GM12872 (cell line): Measurements from ENCODE around the gene MAMDC4.

Source experiments
- TF ChIP-seq, protein P1 (sequence below): IDR thresholded peaks from 3 replicates; pipeline ENCODE4 v1.5.1; 2011; ENCODE audit warnings: low read depth, mild to moderate bottlenecking, low read length, moderate library complexity; ENCODE audit not compliant: insufficient read depth

Gene MAMDC4

DNA sequence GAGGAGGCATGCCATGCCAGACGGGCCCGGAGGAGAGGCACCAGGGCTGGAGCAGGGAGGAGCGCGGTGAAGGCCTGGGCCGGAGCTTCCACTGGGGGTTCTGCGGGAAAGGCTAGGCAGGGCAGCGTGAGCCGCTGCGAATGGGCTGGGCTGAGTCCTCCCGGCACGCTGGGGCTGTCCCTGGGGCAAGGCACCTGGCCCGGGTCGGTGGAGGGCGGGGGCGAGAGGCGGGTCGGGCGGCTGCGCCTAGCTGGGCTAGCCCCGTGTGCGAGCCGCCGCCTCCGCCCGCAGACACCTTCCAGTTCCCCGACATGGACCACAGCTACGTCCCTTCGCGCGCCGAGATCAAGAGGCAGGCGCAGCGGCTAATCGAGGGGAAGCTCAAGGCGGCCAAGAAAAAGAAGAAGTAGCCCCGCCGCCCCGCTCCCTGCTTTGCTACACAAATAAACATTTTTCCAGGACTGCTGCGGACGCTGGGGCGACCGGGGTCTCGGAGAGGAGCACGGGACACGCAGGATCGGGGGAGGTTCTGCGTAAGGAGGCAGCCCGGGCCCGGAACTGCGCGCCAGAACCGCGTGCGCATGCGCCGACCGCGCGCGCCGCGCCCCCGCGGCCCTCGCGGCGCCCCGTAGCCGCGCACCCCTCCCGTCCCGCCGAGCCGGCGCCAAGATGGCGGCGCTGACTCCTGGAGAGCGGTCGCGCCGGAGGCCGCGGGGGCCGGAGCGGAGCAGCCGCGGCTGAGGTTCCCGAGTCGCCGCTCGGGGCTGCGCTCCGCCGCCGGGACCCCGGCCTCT is 44.7 kb upstream of the MAMDC4 start, which contains the start of gene RABL6:
Gene RABL6, plus strand, starts transcription at position 668 of the 794 bp plus-strand sequence. CDS start 249 bp downstream, outside the sequence.
- TF ChIP-seq, protein P1, sequence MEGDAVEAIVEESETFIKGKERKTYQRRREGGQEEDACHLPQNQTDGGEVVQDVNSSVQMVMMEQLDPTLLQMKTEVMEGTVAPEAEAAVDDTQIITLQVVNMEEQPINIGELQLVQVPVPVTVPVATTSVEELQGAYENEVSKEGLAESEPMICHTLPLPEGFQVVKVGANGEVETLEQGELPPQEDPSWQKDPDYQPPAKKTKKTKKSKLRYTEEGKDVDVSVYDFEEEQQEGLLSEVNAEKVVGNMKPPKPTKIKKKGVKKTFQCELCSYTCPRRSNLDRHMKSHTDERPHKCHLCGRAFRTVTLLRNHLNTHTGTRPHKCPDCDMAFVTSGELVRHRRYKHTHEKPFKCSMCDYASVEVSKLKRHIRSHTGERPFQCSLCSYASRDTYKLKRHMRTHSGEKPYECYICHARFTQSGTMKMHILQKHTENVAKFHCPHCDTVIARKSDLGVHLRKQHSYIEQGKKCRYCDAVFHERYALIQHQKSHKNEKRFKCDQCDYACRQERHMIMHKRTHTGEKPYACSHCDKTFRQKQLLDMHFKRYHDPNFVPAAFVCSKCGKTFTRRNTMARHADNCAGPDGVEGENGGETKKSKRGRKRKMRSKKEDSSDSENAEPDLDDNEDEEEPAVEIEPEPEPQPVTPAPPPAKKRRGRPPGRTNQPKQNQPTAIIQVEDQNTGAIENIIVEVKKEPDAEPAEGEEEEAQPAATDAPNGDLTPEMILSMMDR, result no peak

DNA sequence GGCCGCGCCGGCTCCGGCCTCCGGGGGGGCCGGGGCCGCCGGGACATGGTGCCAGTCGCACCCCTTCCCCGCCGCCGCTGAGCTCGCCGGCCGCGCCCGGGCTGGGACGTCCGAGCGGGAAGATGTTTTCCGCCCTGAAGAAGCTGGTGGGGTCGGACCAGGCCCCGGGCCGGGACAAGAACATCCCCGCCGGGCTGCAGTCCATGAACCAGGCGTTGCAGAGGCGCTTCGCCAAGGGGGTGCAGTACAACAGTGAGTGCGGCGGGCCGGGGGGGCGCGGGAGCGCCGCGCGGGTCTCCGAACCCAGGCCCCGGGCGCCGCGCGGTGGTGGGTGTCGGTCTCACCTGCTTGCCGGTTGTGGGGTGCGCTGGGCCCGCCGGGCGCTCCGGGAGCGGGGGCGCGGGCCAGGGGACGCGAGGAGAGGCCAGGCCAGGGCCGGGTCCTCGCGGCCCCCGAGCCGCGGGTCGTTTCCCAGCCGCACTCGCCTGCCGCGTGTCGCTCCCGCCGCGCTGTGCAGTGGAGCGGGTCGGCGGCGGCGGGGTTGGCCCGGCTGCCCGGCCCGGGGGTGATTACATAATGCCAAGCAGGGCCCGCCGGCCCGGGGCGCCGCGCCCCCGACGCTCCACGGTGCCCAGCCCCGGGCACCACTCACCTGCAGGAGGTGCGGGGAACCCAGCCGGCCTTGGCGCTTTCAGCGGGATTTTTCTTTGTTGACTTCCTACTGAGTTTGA is 43.9 kb upstream of the MAMDC4 start:
- TF ChIP-seq, protein P1, result no peak

DNA sequence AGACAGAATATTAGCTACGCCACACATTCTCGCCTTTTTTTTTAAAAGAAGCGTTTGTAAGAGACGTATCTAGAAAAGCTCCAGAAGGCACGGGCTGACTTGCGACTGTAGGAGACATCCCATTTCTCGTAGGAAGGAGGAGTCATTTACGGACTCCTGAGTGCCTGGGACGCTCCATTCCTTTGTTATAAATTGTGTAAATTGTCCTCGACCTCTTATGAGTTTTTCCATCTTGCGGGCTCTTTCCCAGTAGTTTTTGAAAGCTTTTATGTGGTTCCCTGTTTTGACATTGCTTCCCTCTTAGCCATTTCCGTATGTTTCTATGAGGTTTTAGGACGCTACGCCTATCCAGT is 43.4 kb upstream of the MAMDC4 start:
- TF ChIP-seq, protein P1, result no peak

DNA sequence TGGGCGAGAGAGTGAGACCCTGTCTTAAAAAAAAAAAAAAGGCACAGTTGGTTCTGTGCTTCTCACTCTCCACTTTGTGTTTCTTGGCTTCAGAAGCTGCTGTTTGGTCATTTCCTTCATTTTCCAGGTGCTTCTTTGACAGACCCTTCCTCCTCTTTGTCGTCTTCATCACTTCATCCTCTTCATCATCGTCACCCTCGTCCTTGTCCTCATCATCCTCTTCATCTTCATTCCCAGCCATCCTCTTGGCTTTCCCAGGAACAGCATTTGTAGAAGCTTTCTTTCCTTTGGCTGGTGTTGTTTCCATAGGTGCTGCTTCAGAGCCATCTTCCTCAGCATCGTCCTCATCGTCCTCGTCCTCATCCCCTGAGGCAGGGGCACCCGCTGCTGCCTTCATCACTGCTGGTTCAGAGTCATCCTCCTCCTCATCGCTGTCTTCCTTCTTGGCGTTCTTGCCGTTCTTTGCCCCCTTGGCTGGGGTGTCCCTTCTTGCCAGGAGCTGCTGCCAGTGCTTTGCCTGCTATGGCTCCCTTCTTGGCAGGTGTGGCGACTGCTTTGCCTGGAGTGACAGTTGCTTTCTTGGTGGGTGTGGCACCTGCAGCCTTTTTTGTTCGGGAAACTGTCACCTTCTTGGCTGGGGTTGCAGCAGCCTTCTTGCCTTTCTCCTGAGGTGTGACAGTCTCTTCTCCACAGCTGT is 37.3 kb upstream of the MAMDC4 start:
- TF ChIP-seq, protein P1, result no peak

DNA sequence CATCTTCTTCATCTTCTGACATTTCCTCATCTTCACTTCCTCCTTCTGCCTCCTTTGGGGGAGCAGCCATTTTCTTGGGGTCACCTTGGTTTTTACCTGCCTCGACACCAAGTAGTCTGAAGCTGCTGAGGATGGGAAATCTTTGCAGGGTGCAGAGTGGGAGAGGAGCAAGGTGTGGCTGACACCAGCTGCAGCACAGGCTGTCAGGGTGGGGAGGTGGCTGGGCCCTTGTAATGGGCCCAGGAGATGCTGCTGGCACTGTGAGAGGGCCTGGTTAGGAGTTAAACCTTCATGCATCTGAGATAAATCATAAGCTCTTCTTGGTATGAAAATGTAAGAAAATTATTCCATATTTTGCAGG is 36.7 kb upstream of the MAMDC4 start:
- TF ChIP-seq, protein P1, result no peak

DNA sequence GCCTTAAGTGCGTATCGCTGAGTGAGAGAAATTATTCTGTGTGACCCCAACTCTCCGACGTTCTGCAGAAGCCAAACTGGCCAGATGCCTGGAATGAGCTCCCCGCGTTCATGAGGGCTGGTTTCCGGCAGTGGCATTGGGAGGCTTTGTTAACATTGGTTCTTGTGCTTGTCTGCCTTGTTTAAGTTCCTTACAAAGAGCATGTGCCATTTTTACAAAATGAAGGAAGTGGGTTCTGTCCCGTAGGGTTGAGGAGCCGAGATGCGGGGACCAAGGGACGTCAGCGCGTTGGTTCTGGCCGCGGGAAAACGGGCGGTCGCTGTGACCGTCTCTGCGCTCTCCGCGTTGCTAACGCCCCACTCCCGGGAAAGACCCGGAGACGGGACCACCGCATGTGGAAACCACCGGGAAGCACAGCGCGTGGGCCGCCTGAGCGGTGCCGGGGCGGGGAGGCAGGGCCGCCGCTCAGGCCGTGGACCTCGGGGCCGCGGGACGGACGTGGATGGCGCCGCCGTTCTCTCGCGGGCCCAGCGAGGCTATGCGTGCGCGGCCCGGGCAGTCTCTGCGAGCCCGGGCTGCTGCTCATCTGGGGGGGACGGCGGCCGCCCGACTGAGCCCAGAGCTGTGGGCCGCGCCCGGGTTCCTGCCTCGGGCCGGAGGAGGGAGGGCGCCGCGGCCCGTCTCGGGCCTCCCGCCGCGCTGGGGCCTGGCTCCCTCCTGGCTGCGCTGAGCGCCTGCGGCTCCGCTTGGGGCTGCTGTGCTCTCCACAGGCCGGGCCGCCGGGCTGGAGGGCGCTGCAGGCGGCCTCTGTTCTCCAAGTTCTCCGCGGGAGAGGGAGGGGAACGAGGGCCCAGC is 30.9 kb upstream of the MAMDC4 start:
- TF ChIP-seq, protein P1, result no peak
